GM12892 (cell line): ENCODE measurements around the gene PPP1R37.
A peak's percentile ranks its signal among the peaks of the same experiment; 100 is the strongest.

Experiments
- DNase-seq: peaks from one replicate; pipeline ENCODE4 v3.0.0; 2011; ENCODE audit not compliant: insufficient read length
- FAIRE-seq: peaks from 2 replicates; lab custom pipeline; 2011; peaks lifted over from hg19 to GRCh38; lab: Jason Lieb, UNC
- POLR2A ChIP-seq: IDR thresholded peaks from 2 replicates; pipeline ENCODE4 v1.6.1; 2011; ENCODE audit warnings: low read depth, low read length, control low read depth
- POLR2AphosphoS5 ChIP-seq: IDR thresholded peaks from 2 replicates; pipeline ENCODE4 v1.6.1; 2011; ENCODE audit warnings: low read depth, low read length, control low read depth
- TAF1 ChIP-seq: IDR thresholded peaks from 2 replicates; pipeline ENCODE4 v1.6.1; 2011; ENCODE audit warnings: low read depth, mild to moderate bottlenecking, control low read depth, low read length, borderline replicate concordance

The PPP1R37 gene

GRCh38 chr19:45082170-45082569, 10.8 kb upstream of the PPP1R37 start:
- TF ChIP-seq POLR2A (no peak), POLR2AphosphoS5 (no peak), TAF1 (no peak)
- DNase-seq (no peak), FAIRE-seq (no peak)

GRCh38 chr19:45086480-45086879, 6.5 kb upstream of the PPP1R37 start:
- no peak for FAIRE-seq
- TF ChIP-seq POLR2AphosphoS5 (no peak), TAF1 (no peak), POLR2A (no peak)
- no peak for DNase-seq

GRCh38 chr19:45087531-45087930, 5.4 kb upstream of the PPP1R37 start:
- DNase-seq (no peak), FAIRE-seq (no peak)
- no peak for TF ChIP-seq POLR2A
- TF ChIP-seq TAF1: no peak
- TF ChIP-seq POLR2AphosphoS5: no peak

GRCh38 chr19:45090034-45090433, 2.9 kb upstream of the PPP1R37 start:
- TF ChIP-seq POLR2A: no peak
- TF ChIP-seq TAF1: no peak
- no peak for FAIRE-seq

GRCh38 chr19:45090606-45091005, 2.4 kb upstream of the PPP1R37 start:
- FAIRE-seq: no peak
- TF ChIP-seq TAF1 (no peak), POLR2AphosphoS5 (no peak), POLR2A (no peak)
- DNase-seq: no peak

More at GRCh38 chr19:45090034-45090433, 2.9 kb upstream of the PPP1R37 start:
- no peak for DNase-seq

- DNase-seq (peak; percentile 89), FAIRE-seq (peak; percentile 97)
- TF ChIP-seq POLR2A (peak; percentile 74), POLR2AphosphoS5 (peak; percentile 79), TAF1 (peak; percentile 43; the same call in 1 of the 2 replicates)
These were observed 1.7 kb upstream of the PPP1R37 start for GRCh38 chr19:45091031-45091923.

- no peak for FAIRE-seq
- TF ChIP-seq POLR2AphosphoS5 (no peak), TAF1 (no peak), POLR2A (no peak)
- DNase-seq: no peak
These were observed 1.2 kb downstream of the PPP1R37 start for GRCh38 chr19:45094137-45094536.

- FAIRE-seq: no peak
- no peak for DNase-seq
- no peak for TF ChIP-seq POLR2A
- no peak for TF ChIP-seq TAF1
- no peak for TF ChIP-seq POLR2AphosphoS5
These were observed 1.7 kb downstream of the PPP1R37 start for GRCh38 chr19:45094707-45095106.

- FAIRE-seq (no peak), DNase-seq (no peak)
- TF ChIP-seq POLR2A: no peak
These were observed 2.8 kb downstream of the PPP1R37 start for GRCh38 chr19:45095496-45096413.

- TF ChIP-seq POLR2A: no peak
- no peak for TF ChIP-seq TAF1
- TF ChIP-seq POLR2AphosphoS5: no peak
- DNase-seq (no peak), FAIRE-seq (no peak)
These were observed 3.7 kb downstream of the PPP1R37 start for GRCh38 chr19:45096700-45097099.

GRCh38 chr19:45097450-45097775, 4.4 kb downstream of the PPP1R37 start:
- no peak for FAIRE-seq
- TF ChIP-seq TAF1: no peak
- TF ChIP-seq POLR2A: no peak
- no peak for TF ChIP-seq POLR2AphosphoS5
- no peak for DNase-seq

- DNase-seq: no peak
- no peak for FAIRE-seq
- TF ChIP-seq POLR2A (no peak), TAF1 (no peak), POLR2AphosphoS5 (no peak)
These were observed 5.0 kb downstream of the PPP1R37 start for GRCh38 chr19:45097776-45098520.
